Type B pancreatic cell (in vitro differentiated cells): ENCODE measurements around the gene COL25A1. TPM values are rescaled to one million over a fixed set of nuclear protein-coding genes. Genes with fewer than 3 reads are reported as not detected.
A peak's percentile ranks its signal among the peaks of the same experiment; 100 is the strongest.

Experiments used
- DNase-seq: peaks from one replicate; pipeline ENCODE4 v3.0.0; 2021; ENCODE audit warnings: mixed read lengths; ENCODE audit not compliant: unreplicated experiment; ENCODE audit errors: extremely low spot score
- H3K27ac Mint-ChIP-seq: 2 replicates; pipeline ENCODE4 v1.8.0; 2021; ENCODE audit warnings: mild to moderate bottlenecking, mixed read lengths
- H3K27me3 Mint-ChIP-seq: 2 replicates; pipeline ENCODE4 v1.8.0; 2021; ENCODE audit warnings: mixed read lengths
- H3K36me3 Mint-ChIP-seq: 2 replicates; pipeline ENCODE4 v1.8.0; 2021; ENCODE audit warnings: mixed read lengths
- H3K4me1 Mint-ChIP-seq: one replicate; pipeline ENCODE4 v1.8.0; 2021; ENCODE audit warnings: mixed read lengths; ENCODE audit not compliant: unreplicated experiment
- H3K4me3 Mint-ChIP-seq: 2 replicates; pipeline ENCODE4 v1.8.0; 2021; ENCODE audit warnings: mild to moderate bottlenecking, mixed read lengths
- H3K9me3 Mint-ChIP-seq: 2 replicates; pipeline ENCODE4 v1.8.0; 2021; ENCODE audit warnings: mixed read lengths
- CTCF ChIP-seq: fragments of 200-600 bp; sonication (generic); conservative IDR thresholded peaks from 2 replicates; pipeline ENCODE4 v1.5.0; 2021; ENCODE audit warnings: antibody characterized with exemption, mild to moderate bottlenecking
- total RNA-seq: library from RNA; stranded (reverse); gene quantifications from 2 replicates; pipeline ENCODE4 v1.2.1, GENCODE V29; 2021; ENCODE audit warnings: low replicate concordance

The COL25A1 gene
- total RNA-seq, 1 donor from 2014 or later: 9.2 TPM

GRCh38 chr4:108762559-108763225 lies 539.8 kb downstream of the COL25A1 start, which contains the start of gene ETNPPL:
Gene ETNPPL, minus strand, starts transcription at chr4:108763053. Its CDS starts 155 bp downstream, at chr4:108762898.
- H3K27me3 Mint-ChIP-seq: peaks cover 41% of the 10 kb centered on the region
- TF ChIP-seq CTCF: peak; percentile 42
- H3K27ac Mint-ChIP-seq: peak within 1 kb of the TSS; percentile 5
- peak; percentile 71 for DNase-seq
- no peaks in the 10 kb centered on the region for H3K9me3 Mint-ChIP-seq
- H3K4me3 Mint-ChIP-seq: peak within 1 kb of the TSS; percentile 87
- no peaks in the 10 kb centered on the region for H3K36me3 Mint-ChIP-seq
- H3K4me1 Mint-ChIP-seq: peaks cover 4% of the 10 kb centered on the region

Other genes starting within 250 kb of the COL25A1 start
- gene SEC24B, start 131.2 kb upstream of the COL25A1 start, total RNA-seq: 37.4 and 39.1 TPM in 2 replicates